Esophagus squamous epithelium (tissue), 4 donors: Measurements from ENCODE around the gene LYAR.
A peak's percentile ranks its signal among the peaks of the same experiment; 100 is the strongest.

Experiments
- CTCF ChIP-seq, 6 experiments: fragments of 450-650 bp in 4 of 6; fragments of 200-600 bp in 2 of 6; sonication (generic) in 2 of 6; IDR thresholded peaks; one replicate each; pipeline ENCODE4 v1.5.1; 2016 to 2019; ENCODE audit warnings: antibody characterized with exemption in 6 of 6, mild to moderate bottlenecking in 4 of 6, moderate library complexity in 4 of 6
- POLR2A ChIP-seq, 4 donors: fragments of 450-650 bp; IDR thresholded peaks; one replicate each; pipeline ENCODE4 v1.6.1; 2017; ENCODE audit warnings: antibody characterized with exemption in 4 of 4, mild to moderate bottlenecking in 4 of 4, moderate library complexity in 3 of 4

- TF ChIP-seq POLR2A (IDR thresholded peaks at IDR 0.05) (peak in 3 of 4 donors; percentile 50 to 77 (median 75)), CTCF (IDR thresholded peaks at IDR 0.05) (no peak)
Measured at GRCh38 chr4:4289941-4290850, at the start of gene LYAR, which contains the start of gene ZBTB49.
